ENCODE results near the gene KLHL22.
"Not testable (repeated sequence)": the region's sequence is repeated elsewhere in the genome, so short reads cannot be mapped to it uniquely, and the experiment has no call there.

The KLHL22 gene

GRCh38 chr22:20457506-20458240 lies 37.9 kb downstream of the KLHL22 start:
- H3K27ac ChIP-seq = no peak overlapping the region
- no peak for DNase-seq (ENCODE audit: low spot score)
- no peak overlapping the region for H3K4me3 ChIP-seq
- no peak for TF ChIP-seq CTCF (IDR thresholded peaks at IDR 0.05)

DNA sequence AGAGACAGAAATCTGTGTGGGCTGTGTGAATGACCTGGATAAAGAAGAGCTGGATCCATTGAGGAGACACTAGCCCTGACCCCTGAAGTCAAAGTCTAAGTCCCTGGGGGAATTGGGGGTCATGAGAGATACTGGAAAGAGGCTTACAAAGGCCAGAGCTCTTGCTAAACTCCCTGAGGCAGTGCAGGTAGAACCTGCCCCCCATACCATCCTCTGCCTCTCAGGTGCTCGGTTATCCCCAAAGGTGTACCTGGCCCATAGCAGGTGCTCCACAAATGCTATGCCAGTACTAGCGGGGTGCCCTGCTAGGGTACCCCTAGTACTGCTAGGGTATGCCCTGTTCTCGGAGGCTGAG lies 38.9 kb downstream of the KLHL22 start:
- no peak overlapping the region for H3K4me3 ChIP-seq
- DNase-seq (ENCODE audit: low spot score) = no peak
- H3K27ac ChIP-seq = no peak overlapping the region

GRCh38 chr22:20456064-20456721 lies 39.4 kb downstream of the KLHL22 start:
- no peak overlapping the region for H3K27ac ChIP-seq
- DNase-seq (ENCODE audit: low spot score) = peak; percentile 84
- peak; percentile 77 for TF ChIP-seq CTCF (IDR thresholded peaks at IDR 0.05)
- no peak overlapping the region for H3K4me3 ChIP-seq

More for the DNA sequence above, 38.9 kb downstream of the KLHL22 start:
- TF ChIP-seq CTCF (IDR thresholded peaks at IDR 0.05) = no peak

GRCh38 chr22:20455709-20456063 lies 39.9 kb downstream of the KLHL22 start:
- DNase-seq (ENCODE audit: low spot score) = no peak
- no peak for TF ChIP-seq CTCF (IDR thresholded peaks at IDR 0.05)
- H3K4me3 ChIP-seq = no peak overlapping the region
- no peak overlapping the region for H3K27ac ChIP-seq

GRCh38 chr22:20453222-20453621 lies 42.4 kb downstream of the KLHL22 start:
- DNase-seq (ENCODE audit: low spot score) = no peak
- no peak overlapping the region for H3K4me3 ChIP-seq
- H3K27ac ChIP-seq = no peak overlapping the region
- TF ChIP-seq CTCF (IDR thresholded peaks at IDR 0.05) = no peak

- TF ChIP-seq CTCF (IDR thresholded peaks at IDR 0.05) = no peak
- no peak overlapping the region for H3K4me3 ChIP-seq
- no peak overlapping the region for H3K27ac ChIP-seq
- DNase-seq (ENCODE audit: low spot score) = no peak
These were observed 43.7 kb downstream of the KLHL22 start for GRCh38 chr22:20451920-20452319.

DNA sequence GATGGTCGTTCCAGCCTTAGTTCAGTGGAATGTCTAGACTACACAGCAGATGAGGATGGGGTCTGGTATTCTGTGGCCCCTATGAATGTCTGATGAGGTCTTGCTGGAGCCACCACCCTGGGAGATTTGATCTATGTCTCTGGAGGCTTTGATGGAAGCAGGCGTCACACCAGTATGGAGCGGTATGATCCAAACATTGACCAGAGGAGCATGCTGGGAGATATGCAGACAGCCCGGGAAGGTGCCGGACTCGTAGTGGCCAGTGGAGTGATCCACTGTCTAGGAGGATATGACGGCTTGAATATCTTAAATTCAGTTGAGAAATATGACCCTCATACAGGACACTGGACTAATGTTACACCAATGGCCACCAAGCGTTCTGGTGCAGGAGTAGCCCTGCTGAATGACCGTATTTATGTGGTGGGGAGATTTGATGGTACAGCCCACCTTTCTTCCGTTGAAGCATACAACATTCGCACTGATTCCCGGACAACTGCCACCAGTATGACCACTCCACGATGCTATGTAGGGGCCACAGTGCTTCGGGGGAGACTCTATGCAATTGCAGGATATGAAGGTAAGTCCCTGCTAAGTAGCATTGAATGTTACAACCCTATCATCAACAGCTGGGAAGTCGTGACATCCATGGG lies 44.3 kb downstream of the KLHL22 start:
- DNase-seq (ENCODE audit: low spot score) = peak; percentile 45
- H3K4me3 ChIP-seq, H3K27ac ChIP-seq: not testable (repeated sequence)

Measured in coronary artery (tissue), 2 donors.